ENCODE results near the gene PTPRN. TPM values are rescaled to one million over a fixed set of nuclear protein-coding genes. Genes with fewer than 3 reads are reported as not detected.

PTPRN gene
- total RNA-seq, 1 experiment from 2014 or later, result not detected

GRCh38 chr2:219274361-219274921 lies 34.8 kb downstream of the PTPRN start:
- CTCF ChIA-PET, result interaction anchor here (0.7 to 2.8 kb wide), 6 partner anchors 20 to 63 kb away, joined by 3 to 18 read pairs (median 5); partner anchors contain the start of genes GLB1L, STK16 and TUBA4A
- H3K9me3 Mint-ChIP-seq (ENCODE audit: low read depth, unreplicated experiment), result no peaks in the 10 kb centered on the region
- peak overlapping the region; percentile 0 for H3K4me3 Mint-ChIP-seq (ENCODE audit: low read depth, unreplicated experiment)
- TF ChIP-seq, protein P1, sequence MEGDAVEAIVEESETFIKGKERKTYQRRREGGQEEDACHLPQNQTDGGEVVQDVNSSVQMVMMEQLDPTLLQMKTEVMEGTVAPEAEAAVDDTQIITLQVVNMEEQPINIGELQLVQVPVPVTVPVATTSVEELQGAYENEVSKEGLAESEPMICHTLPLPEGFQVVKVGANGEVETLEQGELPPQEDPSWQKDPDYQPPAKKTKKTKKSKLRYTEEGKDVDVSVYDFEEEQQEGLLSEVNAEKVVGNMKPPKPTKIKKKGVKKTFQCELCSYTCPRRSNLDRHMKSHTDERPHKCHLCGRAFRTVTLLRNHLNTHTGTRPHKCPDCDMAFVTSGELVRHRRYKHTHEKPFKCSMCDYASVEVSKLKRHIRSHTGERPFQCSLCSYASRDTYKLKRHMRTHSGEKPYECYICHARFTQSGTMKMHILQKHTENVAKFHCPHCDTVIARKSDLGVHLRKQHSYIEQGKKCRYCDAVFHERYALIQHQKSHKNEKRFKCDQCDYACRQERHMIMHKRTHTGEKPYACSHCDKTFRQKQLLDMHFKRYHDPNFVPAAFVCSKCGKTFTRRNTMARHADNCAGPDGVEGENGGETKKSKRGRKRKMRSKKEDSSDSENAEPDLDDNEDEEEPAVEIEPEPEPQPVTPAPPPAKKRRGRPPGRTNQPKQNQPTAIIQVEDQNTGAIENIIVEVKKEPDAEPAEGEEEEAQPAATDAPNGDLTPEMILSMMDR (IDR thresholded peaks at IDR 0.05; ENCODE audit: unreplicated experiment), result no peak
- DNase-seq, result peak; percentile 75
- no peaks in the 10 kb centered on the region for H3K27me3 Mint-ChIP-seq (ENCODE audit: unreplicated experiment)
- intact Hi-C loops (cut with micrococcal nuclease; ENCODE audit: unreplicated experiment), result no loop called here
- H3K4me1 Mint-ChIP-seq (ENCODE audit: low read depth, unreplicated experiment), result peaks cover 43% of the 10 kb centered on the region
- H3K36me3 Mint-ChIP-seq (ENCODE audit: insufficient read depth, unreplicated experiment), result peaks cover 31% of the 10 kb centered on the region
- BruUV-seq (replicated peaks), result TSS peak; percentile 77
- peak overlapping the region; percentile 89 for H3K27ac Mint-ChIP-seq (ENCODE audit: unreplicated experiment)

- no peaks in the 10 kb centered on the region for H3K27me3 Mint-ChIP-seq (ENCODE audit: unreplicated experiment)
- peaks cover 26% of the 10 kb centered on the region for H3K36me3 Mint-ChIP-seq (ENCODE audit: insufficient read depth, unreplicated experiment)
- peaks cover 47% of the 10 kb centered on the region for H3K4me1 Mint-ChIP-seq (ENCODE audit: low read depth, unreplicated experiment)
- TF ChIP-seq, protein P1 (IDR thresholded peaks at IDR 0.05; ENCODE audit: unreplicated experiment), result no peak
- CTCF ChIA-PET, result interaction anchor here (0.7 to 2.8 kb wide), 7 partner anchors 11 to 63 kb away, joined by 3 to 18 read pairs (median 5); partner anchors contain the start of genes GLB1L, STK16 and TUBA4A
- no peaks in the 10 kb centered on the region for H3K9me3 Mint-ChIP-seq (ENCODE audit: low read depth, unreplicated experiment)
- intact Hi-C loops (cut with micrococcal nuclease; ENCODE audit: unreplicated experiment), result no loop called here
- peak overlapping the region; percentile 89 for H3K27ac Mint-ChIP-seq (ENCODE audit: unreplicated experiment)
- peak overlapping the region; percentile 0 for H3K4me3 Mint-ChIP-seq (ENCODE audit: low read depth, unreplicated experiment)
- DNase-seq, result peak; percentile 89
- BruUV-seq (replicated peaks), result no TSS peak
Observed at GRCh38 chr2:219273937-219274336, 35.3 kb downstream of the PTPRN start.

DNA sequence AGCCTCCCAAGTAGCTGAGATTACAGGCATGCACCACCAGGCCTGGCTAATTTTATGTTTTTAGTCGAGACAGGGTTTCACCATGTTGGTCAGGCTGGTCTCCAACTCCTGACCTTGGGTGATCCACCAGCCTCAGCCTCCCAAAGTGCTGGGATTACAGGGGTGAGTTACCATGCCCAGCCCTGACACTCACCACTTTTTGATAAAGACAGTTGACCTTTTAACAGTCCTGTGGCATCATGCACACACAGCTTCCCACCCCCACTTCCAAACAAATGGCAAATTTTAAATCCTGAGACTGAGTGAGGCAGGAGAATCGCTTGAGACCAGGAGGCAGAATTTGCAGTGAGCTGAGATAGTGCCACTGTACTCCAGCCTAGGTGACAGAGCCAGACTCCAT lies 36.2 kb downstream of the PTPRN start:
- no peaks in the 10 kb centered on the region for H3K9me3 Mint-ChIP-seq (ENCODE audit: low read depth, unreplicated experiment)
- intact Hi-C loops (cut with micrococcal nuclease; ENCODE audit: unreplicated experiment), result no loop called here
- TF ChIP-seq, protein P1 (IDR thresholded peaks at IDR 0.05; ENCODE audit: unreplicated experiment), result no peak
- no TSS peak for BruUV-seq (replicated peaks)
- no peak for DNase-seq
- CTCF ChIA-PET, result interaction anchor here (0.6 to 2.8 kb wide), 4 partner anchors 11 to 1522 kb away, joined by 3 to 18 read pairs (median 6); no protein-coding TSS in a partner anchor
- no peak overlapping the region for H3K27ac Mint-ChIP-seq (ENCODE audit: unreplicated experiment)
- H3K4me3 Mint-ChIP-seq (ENCODE audit: low read depth, unreplicated experiment), result no peak overlapping the region
- peaks cover 39% of the 10 kb centered on the region for H3K4me1 Mint-ChIP-seq (ENCODE audit: low read depth, unreplicated experiment)
- peaks cover 19% of the 10 kb centered on the region for H3K36me3 Mint-ChIP-seq (ENCODE audit: insufficient read depth, unreplicated experiment)
- H3K27me3 Mint-ChIP-seq (ENCODE audit: unreplicated experiment), result no peaks in the 10 kb centered on the region

DNA sequence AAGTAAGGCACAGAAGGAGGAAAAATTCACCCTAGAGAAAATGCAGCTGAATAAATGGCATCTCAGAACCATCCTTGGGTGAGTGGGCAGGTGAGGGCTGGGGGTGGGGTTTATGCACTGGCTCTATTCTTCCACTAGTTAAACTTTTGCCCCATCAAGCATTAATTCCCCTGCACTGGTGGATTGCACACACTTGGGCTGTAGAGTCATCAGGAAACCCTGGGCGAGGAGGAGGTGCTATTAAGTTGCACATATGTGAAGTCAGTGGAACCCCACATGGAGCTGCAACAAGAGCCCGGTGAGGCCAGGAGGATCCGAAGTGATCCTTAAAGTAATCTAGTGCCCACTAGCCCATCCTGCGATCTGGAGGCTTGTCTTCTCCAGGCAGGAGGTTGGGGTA lies 36.8 kb downstream of the PTPRN start:
- intact Hi-C loops (cut with micrococcal nuclease; ENCODE audit: unreplicated experiment), result no loop called here
- no peaks in the 10 kb centered on the region for H3K9me3 Mint-ChIP-seq (ENCODE audit: low read depth, unreplicated experiment)
- DNase-seq, result no peak
- no peaks in the 10 kb centered on the region for H3K27me3 Mint-ChIP-seq (ENCODE audit: unreplicated experiment)
- H3K36me3 Mint-ChIP-seq (ENCODE audit: insufficient read depth, unreplicated experiment), result peaks cover 13% of the 10 kb centered on the region
- CTCF ChIA-PET, result no interaction called here
- TF ChIP-seq, protein P1 (IDR thresholded peaks at IDR 0.05; ENCODE audit: unreplicated experiment), result no peak
- no peak overlapping the region for H3K27ac Mint-ChIP-seq (ENCODE audit: unreplicated experiment)
- BruUV-seq (replicated peaks), result no TSS peak
- H3K4me1 Mint-ChIP-seq (ENCODE audit: low read depth, unreplicated experiment), result peaks cover 33% of the 10 kb centered on the region
- H3K4me3 Mint-ChIP-seq (ENCODE audit: low read depth, unreplicated experiment), result no peak overlapping the region
